ENCODE measurements around the gene FYN. TPM values are rescaled to one million over a fixed set of nuclear protein-coding genes. Genes with fewer than 3 reads are reported as not detected.

The FYN gene
- total RNA-seq, 1 experiment from 2014 or later: 7.2 TPM

DNA sequence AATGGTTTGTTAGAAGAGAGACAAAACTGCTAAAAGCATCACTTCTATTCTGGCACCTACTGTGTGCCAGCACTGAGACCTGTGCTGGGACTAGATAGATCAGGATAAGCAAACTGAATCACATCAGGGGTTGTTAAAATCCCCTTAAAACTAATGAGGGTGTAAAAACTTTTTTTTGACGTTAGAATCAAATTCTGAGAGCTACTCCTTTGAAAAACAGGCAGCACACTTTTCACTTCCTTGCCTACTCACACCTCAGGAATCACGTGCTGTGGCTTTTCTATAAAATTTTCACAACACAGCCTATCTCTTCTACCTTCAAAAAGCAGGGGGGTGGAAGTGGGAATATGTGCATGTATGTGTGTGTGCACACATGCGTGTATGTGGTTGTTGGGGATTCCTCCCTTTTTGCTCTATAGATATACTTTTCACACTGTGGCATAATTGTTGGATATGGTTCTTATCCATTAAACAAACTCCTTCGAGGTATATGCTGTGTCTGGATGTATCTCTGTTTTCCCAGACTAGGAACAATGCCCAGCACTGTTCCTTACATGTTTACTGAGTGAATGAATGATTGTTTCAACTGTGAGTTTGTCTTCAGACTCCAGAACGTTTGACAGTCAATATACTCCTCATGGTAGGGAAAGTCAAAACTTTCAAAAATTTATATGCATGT is 105.4 kb downstream of the FYN start:
- CTCF ChIA-PET: no interaction called here
- Histone ChIP-seq H3K4me3 (ENCODE audit: low read depth, low read length) (no peak overlapping the region), H3K4me1 (no peaks in the 10 kb centered on the region), H3K36me3 (ENCODE audit: control insufficient read depth, insufficient read depth, low read length) (no peaks in the 10 kb centered on the region), H3K27me3 (replicated peaks; ENCODE audit: control insufficient read depth, insufficient read depth, low read length) (no peaks in the 10 kb centered on the region), H3K9me3 (no peaks in the 10 kb centered on the region)
- H3K36me3 Mint-ChIP-seq (ENCODE audit: insufficient read depth, unreplicated experiment): no peaks in the 10 kb centered on the region
- H3K4me3 Mint-ChIP-seq (ENCODE audit: unreplicated experiment): no peak overlapping the region
- POLR2A ChIA-PET: interaction anchor here (0.6 kb wide), 1 partner anchor 44 kb away, joined by 3 read pairs; no protein-coding TSS in a partner anchor
- peaks cover 11% of the 10 kb centered on the region for H3K27me3 Mint-ChIP-seq (ENCODE audit: insufficient read depth, unreplicated experiment)
- H3K9me3 Mint-ChIP-seq (ENCODE audit: unreplicated experiment): no peaks in the 10 kb centered on the region
- H3K4me1 Mint-ChIP-seq (ENCODE audit: low read depth, unreplicated experiment): no peaks in the 10 kb centered on the region
- DNase-seq: no peak
- no TSS peak for BruUV-seq (replicated peaks)
- intact Hi-C loops (cut with micrococcal nuclease; ENCODE audit: unreplicated experiment): no loop called here
- TF ChIP-seq, protein P1, sequence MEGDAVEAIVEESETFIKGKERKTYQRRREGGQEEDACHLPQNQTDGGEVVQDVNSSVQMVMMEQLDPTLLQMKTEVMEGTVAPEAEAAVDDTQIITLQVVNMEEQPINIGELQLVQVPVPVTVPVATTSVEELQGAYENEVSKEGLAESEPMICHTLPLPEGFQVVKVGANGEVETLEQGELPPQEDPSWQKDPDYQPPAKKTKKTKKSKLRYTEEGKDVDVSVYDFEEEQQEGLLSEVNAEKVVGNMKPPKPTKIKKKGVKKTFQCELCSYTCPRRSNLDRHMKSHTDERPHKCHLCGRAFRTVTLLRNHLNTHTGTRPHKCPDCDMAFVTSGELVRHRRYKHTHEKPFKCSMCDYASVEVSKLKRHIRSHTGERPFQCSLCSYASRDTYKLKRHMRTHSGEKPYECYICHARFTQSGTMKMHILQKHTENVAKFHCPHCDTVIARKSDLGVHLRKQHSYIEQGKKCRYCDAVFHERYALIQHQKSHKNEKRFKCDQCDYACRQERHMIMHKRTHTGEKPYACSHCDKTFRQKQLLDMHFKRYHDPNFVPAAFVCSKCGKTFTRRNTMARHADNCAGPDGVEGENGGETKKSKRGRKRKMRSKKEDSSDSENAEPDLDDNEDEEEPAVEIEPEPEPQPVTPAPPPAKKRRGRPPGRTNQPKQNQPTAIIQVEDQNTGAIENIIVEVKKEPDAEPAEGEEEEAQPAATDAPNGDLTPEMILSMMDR (IDR thresholded peaks at IDR 0.05; ENCODE audit: insufficient read depth in 1 of 2, low read depth in 1 of 2, low read length in 1 of 2, severe bottlenecking in 1 of 2, unreplicated experiment in 1 of 2): no peak
- H3K27ac Mint-ChIP-seq (ENCODE audit: unreplicated experiment): no peak overlapping the region

DNA sequence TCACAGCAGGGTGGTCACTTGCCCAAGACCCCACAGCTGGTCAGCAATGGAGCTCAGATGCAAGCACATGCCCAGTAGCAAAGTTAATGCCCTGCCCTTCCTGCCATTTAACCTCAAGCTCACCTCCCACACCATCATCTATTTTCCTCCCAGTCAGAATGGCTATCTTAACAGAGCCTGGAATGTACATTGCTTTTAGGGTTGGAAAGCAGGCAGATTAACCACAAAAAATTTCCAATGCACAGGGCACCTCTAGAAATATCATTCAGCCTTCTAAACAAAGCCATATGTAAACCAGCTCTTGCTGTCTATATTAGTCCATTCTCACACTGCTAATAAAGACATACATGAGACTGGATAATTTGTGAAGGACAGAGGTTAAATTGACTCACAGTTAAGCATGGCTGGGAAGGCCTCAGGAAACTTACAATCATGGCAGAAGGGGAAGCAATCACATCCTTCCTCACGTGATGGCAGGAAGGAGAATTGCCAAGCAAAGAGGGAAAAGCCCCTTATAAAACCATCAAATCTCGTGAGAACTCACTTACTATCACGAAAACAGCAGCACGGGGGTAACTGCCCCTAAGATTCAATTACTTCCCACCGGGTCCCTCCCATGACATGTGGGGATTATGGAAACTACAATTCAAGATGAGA is 106.9 kb downstream of the FYN start:
- TF ChIP-seq, protein P1 (IDR thresholded peaks at IDR 0.05; ENCODE audit: insufficient read depth in 1 of 2, low read depth in 1 of 2, low read length in 1 of 2, severe bottlenecking in 1 of 2, unreplicated experiment in 1 of 2): no peak
- BruUV-seq (replicated peaks): no TSS peak
- H3K27ac Mint-ChIP-seq (ENCODE audit: unreplicated experiment): no peak overlapping the region
- H3K9me3 Mint-ChIP-seq (ENCODE audit: unreplicated experiment): no peaks in the 10 kb centered on the region
- H3K9me3 ChIP-seq: no peaks in the 10 kb centered on the region
- H3K4me1 Mint-ChIP-seq (ENCODE audit: low read depth, unreplicated experiment): no peaks in the 10 kb centered on the region
- no peak overlapping the region for H3K4me3 Mint-ChIP-seq (ENCODE audit: unreplicated experiment)
- H3K27me3 ChIP-seq (replicated peaks; ENCODE audit: control insufficient read depth, insufficient read depth, low read length): no peaks in the 10 kb centered on the region
- CTCF ChIA-PET: no interaction called here
- no peaks in the 10 kb centered on the region for H3K36me3 Mint-ChIP-seq (ENCODE audit: insufficient read depth, unreplicated experiment)
- intact Hi-C loops (cut with micrococcal nuclease; ENCODE audit: unreplicated experiment): no loop called here
- POLR2A ChIA-PET: no interaction called here
- H3K27me3 Mint-ChIP-seq (ENCODE audit: insufficient read depth, unreplicated experiment): peaks cover 9% of the 10 kb centered on the region
- DNase-seq: no peak
- no peak overlapping the region for H3K4me3 ChIP-seq (ENCODE audit: low read depth, low read length)
- H3K36me3 ChIP-seq (ENCODE audit: control insufficient read depth, insufficient read depth, low read length): no peaks in the 10 kb centered on the region
- no peaks in the 10 kb centered on the region for H3K4me1 ChIP-seq

GRCh38 chr6:111765763-111766162 is 107.5 kb downstream of the FYN start:
- Histone ChIP-seq H3K9me3 (no peaks in the 10 kb centered on the region), H3K27me3 (replicated peaks; ENCODE audit: control insufficient read depth, insufficient read depth, low read length) (no peaks in the 10 kb centered on the region), H3K4me3 (ENCODE audit: low read depth, low read length) (no peak overlapping the region), H3K36me3 (ENCODE audit: control insufficient read depth, insufficient read depth, low read length) (no peaks in the 10 kb centered on the region), H3K4me1 (no peaks in the 10 kb centered on the region)
- H3K4me1 Mint-ChIP-seq (ENCODE audit: low read depth, unreplicated experiment): no peaks in the 10 kb centered on the region
- H3K27me3 Mint-ChIP-seq (ENCODE audit: insufficient read depth, unreplicated experiment): peaks cover 9% of the 10 kb centered on the region
- no peak overlapping the region for H3K4me3 Mint-ChIP-seq (ENCODE audit: unreplicated experiment)
- H3K9me3 Mint-ChIP-seq (ENCODE audit: unreplicated experiment): no peaks in the 10 kb centered on the region
- POLR2A ChIA-PET: no interaction called here
- TF ChIP-seq, protein P1 (IDR thresholded peaks at IDR 0.05; ENCODE audit: insufficient read depth in 1 of 2, low read depth in 1 of 2, low read length in 1 of 2, severe bottlenecking in 1 of 2, unreplicated experiment in 1 of 2): no peak
- no TSS peak for BruUV-seq (replicated peaks)
- H3K36me3 Mint-ChIP-seq (ENCODE audit: insufficient read depth, unreplicated experiment): no peaks in the 10 kb centered on the region
- no peak overlapping the region for H3K27ac Mint-ChIP-seq (ENCODE audit: unreplicated experiment)
- DNase-seq: no peak
- intact Hi-C loops (cut with micrococcal nuclease; ENCODE audit: unreplicated experiment): no loop called here
- CTCF ChIA-PET: no interaction called here
